HL-60 (cell line): Measurements from ENCODE around the gene STKLD1.

Experiments
- CTCF ChIP-seq: IDR thresholded peaks from one replicate; pipeline ENCODE4 v1.5.1; 2011; ENCODE audit warnings: low read length, control low read depth, inconsistent platforms; ENCODE audit not compliant: insufficient read depth
- GABPA ChIP-seq: IDR thresholded peaks from 2 replicates; pipeline ENCODE4 v1.6.1; 2012; ENCODE audit warnings: low read depth
- POLR2AphosphoS5 ChIP-seq: IDR thresholded peaks from 2 replicates; pipeline ENCODE4 v1.6.1; 2012; ENCODE audit warnings: low read depth
- REST ChIP-seq: IDR thresholded peaks from 2 replicates; pipeline ENCODE4 v1.6.1; 2012; ENCODE audit warnings: low read depth; ENCODE audit not compliant: insufficient replicate concordance
- SPI1 ChIP-seq: IDR thresholded peaks from 2 replicates; pipeline ENCODE4 v1.6.1; 2012; ENCODE audit warnings: low read depth, mild to moderate bottlenecking, borderline replicate concordance

DNA sequence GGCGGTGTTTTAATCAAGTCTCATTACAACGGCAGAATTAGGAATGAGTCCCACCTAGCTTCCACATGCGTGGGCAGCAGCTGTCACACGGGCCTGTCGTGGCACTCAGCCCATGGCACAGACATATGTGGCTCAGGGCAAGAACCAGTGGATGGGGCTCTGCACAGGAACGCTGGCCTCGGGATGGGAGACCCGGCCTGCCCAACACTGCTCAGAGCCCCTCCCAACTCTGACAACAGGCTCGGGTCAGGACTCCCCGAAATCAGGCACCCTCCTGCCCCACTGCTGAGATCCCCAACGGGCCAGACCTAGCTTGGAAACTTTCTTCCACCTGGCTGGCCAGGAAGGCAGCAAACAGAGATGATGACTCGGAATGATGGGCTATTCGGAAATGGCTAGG is 35.2 kb upstream of the STKLD1 start:
- TF ChIP-seq POLR2AphosphoS5 = no peak
- no peak for TF ChIP-seq CTCF
- TF ChIP-seq GABPA = no peak
- TF ChIP-seq REST = no peak
- no peak for TF ChIP-seq SPI1
